GM13977 (cell line): ENCODE results near the gene LASP1NB.

Experiments
- DNase-seq: peaks from one replicate; pipeline ENCODE4 v3.0.0; 2012; ENCODE audit warnings: low spot score
- in situ Hi-C: fragments of 300-500 bp; cut with MboI; formaldehyde crosslinking; loops from one replicate; pipeline ENCODE4 v1.12.0; 2022; ENCODE audit warnings: low sequenced_read_pairs, low pct_unique_long_range_greater_than_20kb, mixed read lengths, inconsistent platforms; ENCODE audit not compliant: unreplicated experiment
- TF ChIP-seq, protein P1 (sequence below): IDR thresholded peaks from 2 replicates; pipeline ENCODE4 v1.5.1; 2012; ENCODE audit warnings: mild to moderate bottlenecking, control low read depth; ENCODE audit not compliant: insufficient read depth; ENCODE audit errors: extremely low read depth, missing control alignments

LASP1NB gene

DNA sequence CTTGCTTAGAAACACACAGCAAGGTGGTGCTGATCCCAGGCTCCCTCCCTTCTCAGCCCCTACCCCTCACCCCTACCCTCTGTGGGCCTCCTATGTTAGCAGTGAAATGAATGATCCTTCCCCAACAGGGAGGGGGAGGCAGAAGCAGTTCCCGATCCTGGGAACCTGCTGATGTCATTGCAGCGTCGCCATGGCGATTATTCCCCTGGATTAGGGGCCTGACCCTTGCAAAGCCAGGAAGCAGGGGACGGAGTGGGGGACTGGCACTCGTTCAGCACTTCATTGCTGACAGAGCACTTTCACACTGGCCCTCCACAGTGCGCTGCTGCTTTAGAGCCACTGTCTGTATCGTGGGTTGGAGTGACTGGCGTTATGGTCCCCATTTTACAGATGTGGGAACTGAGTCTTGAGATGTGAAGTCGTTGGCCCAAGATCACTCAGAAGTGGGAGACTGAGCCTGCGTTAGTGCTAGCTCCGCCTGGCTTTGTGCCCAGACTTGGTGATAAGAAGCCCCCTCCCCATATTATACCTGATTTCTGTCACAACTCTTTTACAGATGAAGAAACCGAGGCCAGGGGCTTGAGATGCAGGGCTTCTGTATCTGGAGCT is 29.0 kb upstream of the LASP1NB start:
- DNase-seq, result no peak
- TF ChIP-seq, protein P1, sequence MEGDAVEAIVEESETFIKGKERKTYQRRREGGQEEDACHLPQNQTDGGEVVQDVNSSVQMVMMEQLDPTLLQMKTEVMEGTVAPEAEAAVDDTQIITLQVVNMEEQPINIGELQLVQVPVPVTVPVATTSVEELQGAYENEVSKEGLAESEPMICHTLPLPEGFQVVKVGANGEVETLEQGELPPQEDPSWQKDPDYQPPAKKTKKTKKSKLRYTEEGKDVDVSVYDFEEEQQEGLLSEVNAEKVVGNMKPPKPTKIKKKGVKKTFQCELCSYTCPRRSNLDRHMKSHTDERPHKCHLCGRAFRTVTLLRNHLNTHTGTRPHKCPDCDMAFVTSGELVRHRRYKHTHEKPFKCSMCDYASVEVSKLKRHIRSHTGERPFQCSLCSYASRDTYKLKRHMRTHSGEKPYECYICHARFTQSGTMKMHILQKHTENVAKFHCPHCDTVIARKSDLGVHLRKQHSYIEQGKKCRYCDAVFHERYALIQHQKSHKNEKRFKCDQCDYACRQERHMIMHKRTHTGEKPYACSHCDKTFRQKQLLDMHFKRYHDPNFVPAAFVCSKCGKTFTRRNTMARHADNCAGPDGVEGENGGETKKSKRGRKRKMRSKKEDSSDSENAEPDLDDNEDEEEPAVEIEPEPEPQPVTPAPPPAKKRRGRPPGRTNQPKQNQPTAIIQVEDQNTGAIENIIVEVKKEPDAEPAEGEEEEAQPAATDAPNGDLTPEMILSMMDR, result no peak
- in situ Hi-C loops, result no loop called here

DNA sequence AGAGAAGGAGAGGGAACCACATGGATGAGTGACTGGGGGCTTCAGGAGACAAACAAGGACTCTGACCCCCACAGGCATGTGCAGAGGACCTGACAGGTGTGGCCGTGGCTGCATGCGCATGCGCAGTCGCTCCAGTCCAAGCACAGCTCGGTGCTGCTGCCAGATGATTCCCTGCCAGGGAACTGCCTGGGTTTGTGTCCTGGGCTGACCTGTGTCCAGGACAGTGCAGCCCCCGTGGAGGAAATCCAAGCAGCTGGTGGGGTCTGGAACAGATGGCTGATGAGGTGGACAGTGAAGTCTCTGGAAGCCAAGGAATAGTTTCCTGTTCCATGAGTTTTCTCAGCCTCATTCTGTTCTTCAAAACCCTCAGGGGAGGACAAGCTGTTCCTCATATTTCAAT is 28.2 kb upstream of the LASP1NB start:
- no peak for DNase-seq
- TF ChIP-seq, protein P1, result no peak
- in situ Hi-C loops, result no loop called here

DNA sequence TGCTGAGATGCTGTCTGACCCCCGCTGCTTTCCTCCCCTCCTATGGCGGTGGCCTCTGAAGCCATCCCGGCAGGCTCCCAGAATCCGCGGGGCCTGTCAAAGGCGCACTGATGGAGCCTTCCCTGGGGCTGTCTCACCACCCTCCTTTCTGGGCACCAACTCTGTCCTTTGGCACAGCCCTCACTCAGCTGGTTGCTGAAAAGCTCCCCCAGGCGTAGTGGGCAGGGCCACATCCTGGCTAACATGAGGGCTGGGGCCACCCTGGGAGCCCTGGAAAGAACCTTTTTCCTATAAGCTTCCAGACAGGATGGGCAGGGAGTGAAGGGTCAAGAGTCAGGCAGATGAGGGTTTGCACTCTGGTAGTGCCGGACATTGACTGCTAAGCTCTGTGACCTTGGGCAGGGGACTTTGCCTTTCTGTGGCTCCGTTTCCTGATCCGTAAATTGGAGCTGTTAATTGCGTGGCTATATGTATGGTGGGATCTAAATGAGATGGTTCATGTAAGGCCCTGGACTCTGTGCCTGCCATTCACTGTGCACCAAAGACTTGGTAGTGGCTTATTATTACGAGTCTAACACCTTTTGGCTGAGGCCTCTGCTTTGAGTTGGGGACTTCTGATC is 27.6 kb upstream of the LASP1NB start:
- DNase-seq, result no peak
- in situ Hi-C loops, result no loop called here
- TF ChIP-seq, protein P1, result no peak

DNA sequence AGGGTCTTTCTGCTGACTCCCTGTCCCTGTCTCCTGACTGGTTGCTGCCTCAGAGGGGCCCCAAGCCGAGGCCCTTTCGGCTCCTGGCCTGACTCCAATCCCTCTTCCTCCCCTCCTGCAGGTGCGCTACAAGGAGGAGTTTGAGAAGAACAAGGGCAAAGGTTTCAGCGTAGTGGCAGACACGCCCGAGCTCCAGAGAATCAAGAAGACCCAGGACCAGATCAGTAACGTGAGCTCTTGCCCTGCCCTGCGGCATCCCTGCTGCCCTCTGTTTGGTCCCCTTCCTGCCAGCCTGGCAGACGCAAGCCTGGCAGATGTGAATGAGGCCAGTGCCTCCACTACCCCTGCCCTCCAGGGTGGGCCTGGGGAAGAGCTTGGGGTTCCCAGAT is 27.1 kb upstream of the LASP1NB start:
- DNase-seq, result no peak

DNA sequence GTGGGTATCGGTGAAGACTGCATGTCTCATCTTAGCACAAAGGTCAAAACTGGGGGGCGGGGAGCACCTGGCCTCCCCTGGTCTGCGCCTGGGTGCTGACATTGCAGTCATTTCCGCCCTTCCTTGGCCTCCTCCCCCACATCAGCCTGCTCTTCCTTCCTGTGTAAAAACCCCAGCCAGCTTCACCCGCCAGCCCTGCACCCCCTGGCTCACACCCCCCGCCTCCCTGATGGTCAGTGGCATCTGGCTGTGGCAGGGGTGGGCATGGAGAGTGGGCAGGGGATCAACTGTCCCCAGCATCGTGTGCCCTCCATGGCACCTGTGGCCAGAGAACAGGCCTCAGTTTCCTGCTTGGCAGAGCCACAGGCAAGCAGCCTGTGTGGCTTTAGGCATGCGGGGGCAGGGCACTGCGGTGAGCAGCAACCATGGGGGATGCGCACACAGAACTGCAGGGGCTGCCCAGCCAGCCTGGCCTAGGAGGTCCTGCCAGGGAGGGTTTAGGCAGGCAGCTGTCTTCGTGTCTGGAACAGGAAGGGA is 26.5 kb upstream of the LASP1NB start:
- in situ Hi-C loops, result no loop called here
- peak; percentile 89 for DNase-seq
- TF ChIP-seq, protein P1, result no peak

More for the DNA sequence above, 27.1 kb upstream of the LASP1NB start:
- in situ Hi-C loops, result no loop called here
- TF ChIP-seq, protein P1, result no peak

DNA sequence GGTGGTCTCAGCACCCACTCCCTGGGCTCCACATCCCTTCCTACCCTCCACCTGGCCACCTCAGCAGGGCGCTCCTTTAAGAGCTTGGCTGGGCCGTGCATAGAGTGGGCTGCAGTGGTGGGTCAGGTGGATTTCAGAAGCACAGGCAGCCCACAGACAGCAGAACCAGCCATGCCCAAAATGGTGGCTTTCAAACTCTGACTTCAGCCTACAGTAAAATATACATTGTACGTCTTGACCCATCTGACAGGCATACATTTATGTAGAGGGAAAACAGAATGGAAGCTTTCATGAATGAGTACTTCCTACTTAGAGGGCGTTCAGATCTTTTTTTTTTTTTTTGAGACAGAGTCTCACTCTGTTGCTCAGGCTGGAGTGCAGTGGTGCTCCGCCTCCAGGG is 26.0 kb upstream of the LASP1NB start:
- DNase-seq, result no peak
- TF ChIP-seq, protein P1, result no peak
- in situ Hi-C loops, result no loop called here
